ENCODE results near the gene FBF1. TPM values are rescaled to one million over a fixed set of nuclear protein-coding genes. Genes with fewer than 3 reads are reported as not detected.

The FBF1 gene
- total and polyA plus RNA-seq, 9 of the 15 experiments (the other 6 are each of a cell fraction or from before 2014, with no cell fraction given): 0.46 to 14.9 (median 7.5) TPM

GRCh38 chr17:75970011-75970523, 29.2 kb upstream of the FBF1 start (continued):
- TF ChIP-seq MNT (conservative IDR thresholded peaks at IDR 0.05): peak in 1 of 2 experiments; percentile 69; a peak in 2 of 4 replicates
- peak; percentile 92 for TF ChIP-seq HES1 (IDR thresholded peaks at IDR 0.05; ENCODE audit: low read depth)
- TF ChIP-seq MAX (CRISPR knock-in tag; IDR thresholded peaks at IDR 0.05): no peak
- peak; percentile 84 for TF ChIP-seq PRDM10 (IDR thresholded peaks at IDR 0.05; ENCODE audit: partially characterized antibody)
- TF ChIP-seq HMG20A (CRISPR knock-in tag; conservative IDR thresholded peaks at IDR 0.05): peak; percentile 59; the same call in 1 of the 2 replicates
- TF ChIP-seq MAZ (CRISPR knock-in tag; conservative IDR thresholded peaks at IDR 0.05 in 1 of 2, IDR thresholded peaks at IDR 0.05 in 1 of 2): 0 out of 4 replicates have a peak, but pooled peaks of 1 of the 2 experiments have one; percentile 54
- no peak for TF ChIP-seq HCFC1 (IDR thresholded peaks at IDR 0.05; ENCODE audit: low read depth, low read length)
- TF ChIP-seq ESRRA (IDR thresholded peaks at IDR 0.05; ENCODE audit: borderline replicate concordance, low read depth): peak; percentile 75; the same call in 1 of the 2 replicates
- no peak for TF ChIP-seq ZNF165 (CRISPR knock-in tag; IDR thresholded peaks at IDR 0.05; ENCODE audit: borderline replicate concordance)
- TF ChIP-seq ZNF224 (CRISPR knock-in tag; IDR thresholded peaks at IDR 0.05): no peak
- TF ChIP-seq BRD9 (IDR thresholded peaks at IDR 0.05; ENCODE audit: low read depth, partially characterized antibody): peak; percentile 31
- peak; percentile 67; the same call in 1 of the 2 replicates for TF ChIP-seq STAT5A (IDR thresholded peaks at IDR 0.05; ENCODE audit: borderline replicate concordance, low read length)
- peak; percentile 98 for TF ChIP-seq CBFA2T3 (IDR thresholded peaks at IDR 0.05)
- no peak for TF ChIP-seq RBFOX2 (IDR thresholded peaks at IDR 0.05; ENCODE audit: low read depth, low read length)
- TF ChIP-seq SNIP1 (IDR thresholded peaks at IDR 0.05; ENCODE audit: low read depth): no peak
- no peak for TF ChIP-seq ZNF75A (CRISPR knock-in tag; IDR thresholded peaks at IDR 0.05)
- 0 out of 2 replicates have a peak, but pooled peaks have one; percentile 19 for TF ChIP-seq ZBED1 (IDR thresholded peaks at IDR 0.05)
- no peak for TF ChIP-seq GATAD2B (IDR thresholded peaks at IDR 0.05; ENCODE audit: borderline replicate concordance)
- TF ChIP-seq CREM (IDR thresholded peaks at IDR 0.05; ENCODE audit: low read depth): peak; percentile 36
- no peak for TF ChIP-seq MBD1 (CRISPR knock-in tag; IDR thresholded peaks at IDR 0.05)
